Measurements from ENCODE around the gene CRLF2.
"Not testable (repeated sequence)": the region's sequence is repeated elsewhere in the genome, so short reads cannot be mapped to it uniquely, and the experiment has no call there.

Gene CRLF2, protein sequence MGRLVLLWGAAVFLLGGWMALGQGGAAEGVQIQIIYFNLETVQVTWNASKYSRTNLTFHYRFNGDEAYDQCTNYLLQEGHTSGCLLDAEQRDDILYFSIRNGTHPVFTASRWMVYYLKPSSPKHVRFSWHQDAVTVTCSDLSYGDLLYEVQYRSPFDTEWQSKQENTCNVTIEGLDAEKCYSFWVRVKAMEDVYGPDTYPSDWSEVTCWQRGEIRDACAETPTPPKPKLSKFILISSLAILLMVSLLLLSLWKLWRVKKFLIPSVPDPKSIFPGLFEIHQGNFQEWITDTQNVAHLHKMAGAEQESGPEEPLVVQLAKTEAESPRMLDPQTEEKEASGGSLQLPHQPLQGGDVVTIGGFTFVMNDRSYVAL

DNA sequence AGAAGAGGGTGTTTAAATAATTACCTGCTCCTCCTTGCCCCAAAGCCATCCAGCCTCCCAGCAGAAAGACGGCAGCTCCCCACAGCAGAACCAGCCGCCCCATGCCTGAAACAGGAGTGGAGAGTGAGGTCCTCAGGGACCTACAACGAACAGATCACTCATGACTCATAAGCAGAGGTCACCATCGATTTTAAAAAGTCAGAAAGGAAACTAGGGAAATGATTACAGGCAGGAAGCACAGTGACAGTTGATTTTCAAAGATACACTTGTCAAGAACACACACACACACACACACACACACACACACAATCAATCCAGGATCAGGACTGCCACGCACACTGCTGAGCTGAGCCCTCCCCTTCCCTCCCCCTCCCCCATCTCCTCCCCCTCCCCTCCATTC, at the start of gene CRLF2:
TSS of gene CRLF2 (minus strand) at position 118 of the 400 bp plus-strand sequence. CDS start at position 103, 15 bp downstream.
- DNase-seq (ENCODE audit: low spot score), result no peak

DNA sequence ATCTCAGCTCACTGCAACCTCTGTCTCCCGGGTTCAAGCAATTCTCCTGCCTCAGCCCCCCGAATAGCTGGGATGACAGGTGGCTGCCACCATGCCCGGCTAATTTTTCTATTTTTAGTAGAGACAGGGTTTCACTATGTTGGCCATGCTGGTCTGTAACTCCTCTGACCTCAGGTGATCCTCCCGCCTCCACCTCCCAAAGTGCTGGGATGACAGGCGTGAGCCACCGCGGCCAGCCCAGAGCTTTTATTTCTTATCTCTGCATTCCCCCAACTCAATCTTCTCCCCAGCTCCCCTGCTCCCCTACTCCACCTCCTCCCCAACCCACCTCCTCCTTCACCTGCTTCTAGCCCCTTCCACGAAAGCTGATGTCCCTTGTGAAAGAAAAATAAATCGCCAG, 49.3 kb upstream of the CRLF2 start:
- DNase-seq (ENCODE audit: low spot score), result not testable (repeated sequence)

DNA sequence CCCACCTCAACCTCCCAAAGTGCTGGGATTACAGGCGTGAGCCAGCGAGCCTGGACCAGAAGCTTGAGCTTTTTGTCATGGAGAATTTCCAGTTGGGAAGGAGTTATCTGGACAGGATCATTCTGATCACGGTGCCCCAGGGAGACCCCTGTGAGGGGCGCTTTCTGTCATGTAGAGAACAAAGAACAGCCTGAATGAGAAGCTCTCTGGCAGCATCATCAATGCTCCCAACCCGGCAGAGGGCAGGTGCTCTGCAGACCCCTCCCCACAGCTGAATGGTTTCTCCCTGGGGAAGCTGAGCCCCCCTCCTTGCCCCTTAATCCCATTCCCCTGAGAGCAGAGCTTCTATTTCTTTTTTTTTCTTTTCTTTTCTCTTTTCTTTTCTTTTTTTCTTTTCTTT, 48.8 kb upstream of the CRLF2 start:
- no peak for DNase-seq (ENCODE audit: low spot score)

DNA sequence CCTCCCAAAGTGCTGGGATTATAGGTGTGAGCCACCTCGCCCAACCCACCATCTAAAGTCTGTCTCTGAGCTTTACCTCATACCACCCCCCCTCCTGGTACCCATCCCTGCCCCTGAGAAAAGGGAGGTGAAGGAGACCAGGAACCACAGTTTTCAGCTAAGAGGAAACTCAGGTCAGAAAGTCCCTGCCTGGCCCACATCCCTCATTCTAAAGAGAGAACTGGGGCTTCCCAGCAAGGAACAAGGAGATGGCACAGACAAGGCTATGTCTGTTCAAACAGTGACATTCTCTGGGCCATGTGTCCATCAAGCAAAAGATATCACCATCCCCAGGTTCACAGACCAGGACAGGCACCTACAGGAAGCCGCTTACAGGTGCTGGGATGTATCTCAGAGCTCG, 40.4 kb upstream of the CRLF2 start:
- no peak for DNase-seq (ENCODE audit: low spot score)

DNA sequence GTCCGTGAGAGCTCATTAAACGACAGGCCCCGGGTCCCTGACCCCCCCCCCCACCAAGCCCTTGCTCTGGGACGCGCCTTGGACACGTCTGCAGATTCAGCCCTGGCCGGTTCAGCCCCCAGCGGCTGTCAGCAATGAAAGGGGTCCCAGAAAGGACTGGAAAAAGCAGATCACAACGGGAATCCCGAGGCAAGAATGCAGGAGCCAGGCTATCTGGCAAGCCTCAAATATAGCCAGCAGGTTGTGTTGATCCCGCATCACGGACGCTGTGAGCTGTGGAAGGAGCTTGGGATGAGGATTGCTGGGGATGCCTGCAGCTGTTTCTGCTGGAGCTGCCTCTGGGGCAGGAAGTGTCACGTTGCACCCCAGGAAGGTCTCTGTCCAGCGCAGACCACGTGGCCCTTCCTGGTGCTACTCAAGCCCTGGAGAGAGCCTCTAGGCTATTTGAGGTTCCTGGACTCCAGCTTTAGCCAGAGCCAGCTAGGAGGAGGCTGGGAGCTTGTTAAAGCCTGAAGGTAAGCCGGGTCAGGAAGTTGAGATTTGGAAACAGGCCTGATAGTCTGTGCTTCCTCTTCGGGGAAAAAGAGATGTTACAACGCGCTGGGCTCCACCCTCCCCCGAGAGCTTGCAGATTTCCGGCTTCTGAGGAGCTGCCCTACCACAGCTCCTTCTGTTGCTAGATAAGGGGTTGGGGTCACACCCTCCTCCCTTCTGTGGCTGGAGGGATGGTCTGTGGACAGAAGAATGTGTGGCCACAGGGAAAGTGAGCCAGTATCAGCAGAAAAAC, 36.8 kb upstream of the CRLF2 start:
- peak; percentile 66 for DNase-seq (ENCODE audit: low spot score)

DNA sequence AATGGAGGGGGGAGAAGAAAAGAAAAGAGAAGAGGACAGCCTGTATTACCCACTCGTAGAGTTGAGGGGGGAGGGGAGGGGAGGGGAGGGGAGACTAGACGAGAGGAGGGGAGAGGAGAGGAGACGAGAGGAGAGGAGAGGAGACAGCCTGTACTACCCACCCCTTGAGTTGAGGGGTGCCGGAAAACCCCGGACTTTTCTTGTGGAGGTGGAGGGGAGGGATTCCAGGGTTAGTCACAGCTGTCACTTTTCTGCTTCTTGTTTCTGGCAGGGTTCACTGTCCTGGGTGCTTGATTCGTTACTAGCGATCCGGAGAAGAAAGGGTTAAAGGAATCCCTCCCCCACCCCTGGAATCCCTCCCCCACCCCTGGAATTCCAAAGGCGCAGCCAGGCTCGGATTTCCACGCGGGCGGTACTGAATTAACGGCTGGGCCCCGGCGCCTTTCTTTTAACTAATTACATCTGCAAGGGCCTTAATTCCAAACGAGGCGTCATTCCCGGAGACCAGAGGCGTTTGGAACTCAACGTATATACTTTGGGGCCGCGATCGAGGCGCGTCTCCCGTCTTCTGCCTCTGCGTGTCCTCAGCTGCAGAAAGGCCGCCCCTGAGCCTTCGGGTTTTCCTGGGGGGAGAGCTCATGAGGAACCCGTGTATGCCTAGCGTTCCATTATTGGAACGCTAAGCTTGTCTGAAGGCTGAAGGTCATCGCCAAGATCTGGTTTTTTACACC, 36.0 kb upstream of the CRLF2 start:
- no peak for DNase-seq (ENCODE audit: low spot score)

DNA sequence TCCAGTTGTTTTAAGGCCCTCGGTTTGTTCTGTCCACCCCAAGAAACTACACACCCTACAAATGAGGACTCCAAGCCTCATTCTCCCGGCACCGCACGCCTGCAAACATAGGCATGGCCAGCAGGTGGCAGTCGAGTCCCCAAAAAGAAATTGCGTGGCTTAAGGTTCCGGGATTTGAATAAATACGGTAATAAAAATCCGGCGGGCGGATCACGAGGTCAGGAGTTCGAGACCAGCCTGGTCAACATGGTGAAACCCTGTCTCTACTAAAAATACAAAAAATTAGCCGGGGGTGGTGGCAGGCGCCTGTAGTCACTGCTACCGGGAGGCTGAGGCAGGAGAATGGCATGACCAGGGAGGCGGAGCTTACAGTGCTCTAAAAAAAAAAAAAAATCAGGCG, 34.4 kb upstream of the CRLF2 start:
- no peak for DNase-seq (ENCODE audit: low spot score)

DNA sequence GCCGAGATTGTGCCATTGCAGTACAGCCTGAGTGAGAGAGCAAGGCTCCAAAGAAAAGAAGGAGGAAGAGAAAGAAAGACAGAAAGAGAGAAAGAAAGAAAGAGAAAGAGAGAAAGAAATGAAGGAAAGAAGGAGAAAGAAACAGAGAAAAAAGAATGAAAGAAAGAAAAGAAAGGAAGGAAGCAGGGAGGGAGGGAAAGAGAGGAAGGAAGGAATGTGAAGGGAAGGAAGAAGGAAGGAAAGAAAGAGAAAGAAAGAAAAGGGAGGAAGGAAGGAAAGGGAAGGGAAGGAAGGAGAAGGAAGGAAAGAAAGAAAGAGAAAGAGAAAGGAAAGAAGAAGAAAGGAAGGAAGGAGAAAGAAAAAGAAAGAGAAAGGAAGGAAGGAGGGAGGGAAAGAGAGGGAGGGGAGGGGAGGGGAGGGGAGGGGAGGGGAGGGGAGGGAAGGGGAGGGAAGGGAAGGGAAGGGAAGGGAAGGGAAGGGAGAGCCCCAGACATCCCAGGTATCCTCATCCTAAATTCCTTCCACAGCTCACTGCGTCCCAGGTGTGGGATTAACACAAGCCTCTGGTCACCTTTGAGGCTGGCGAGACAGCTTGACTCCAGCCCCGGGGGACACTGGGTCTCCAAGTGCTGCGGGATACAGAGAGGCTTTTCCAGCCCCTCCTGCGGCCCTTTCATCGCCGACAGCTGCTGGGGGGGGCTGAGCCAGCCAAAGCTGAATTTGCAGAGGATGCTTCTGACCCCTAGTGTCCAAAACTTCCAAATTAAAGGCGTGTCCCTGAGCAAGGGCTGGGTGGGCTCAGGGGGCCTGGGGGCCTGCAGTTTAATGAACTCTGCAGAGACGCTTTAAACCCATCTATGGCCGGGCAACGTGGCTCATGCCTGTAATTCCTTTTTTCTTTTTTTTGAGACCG, 32.0 kb upstream of the CRLF2 start:
- DNase-seq (ENCODE audit: low spot score), result no peak

DNA sequence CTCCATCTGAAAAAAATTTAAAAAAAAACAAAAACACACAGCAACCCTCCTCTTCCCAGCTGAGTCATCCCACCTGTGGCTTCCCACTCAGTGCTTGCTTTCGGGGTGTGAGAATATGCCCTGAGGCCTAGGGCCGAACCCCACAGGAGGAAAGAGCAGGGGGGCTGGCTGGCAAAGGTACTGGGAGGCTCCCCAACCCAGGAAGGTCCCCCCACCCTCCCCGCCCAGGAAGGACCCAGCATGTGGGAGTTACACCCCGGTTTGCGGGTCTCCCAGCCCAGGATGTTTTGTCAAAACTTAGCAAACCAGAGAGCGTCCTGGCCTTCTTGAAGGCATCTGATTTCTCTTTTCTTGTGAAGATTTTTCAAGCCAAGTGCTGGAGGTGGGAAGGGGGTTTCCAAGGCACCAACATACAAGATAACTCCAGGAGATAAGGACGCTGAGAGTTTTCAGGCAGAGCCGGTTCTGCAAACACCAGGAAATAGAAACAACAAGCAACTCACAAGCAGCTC, 30.5 kb upstream of the CRLF2 start:
- DNase-seq (ENCODE audit: low spot score), result no peak

DNA sequence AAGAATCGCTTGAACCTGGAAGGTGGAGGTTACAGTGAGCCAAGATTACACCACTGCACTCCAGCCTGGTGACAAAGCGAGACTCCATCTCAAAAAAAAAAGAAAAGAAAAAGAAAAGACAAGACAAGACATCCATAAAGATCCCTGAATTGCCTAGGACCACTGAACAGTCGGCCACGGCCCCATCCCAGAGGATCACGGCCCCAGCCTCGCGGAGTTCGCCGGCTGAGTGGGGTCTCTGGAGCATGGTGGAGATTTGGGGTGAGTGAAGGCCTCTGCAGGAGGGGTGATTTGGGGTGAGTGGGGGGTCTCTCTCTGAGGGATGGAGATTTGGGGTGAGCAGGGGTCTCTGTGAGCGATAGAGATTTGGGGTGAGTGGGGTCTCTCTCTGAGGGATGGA, 28.1 kb upstream of the CRLF2 start:
- not testable (repeated sequence) for DNase-seq (ENCODE audit: low spot score)

DNA sequence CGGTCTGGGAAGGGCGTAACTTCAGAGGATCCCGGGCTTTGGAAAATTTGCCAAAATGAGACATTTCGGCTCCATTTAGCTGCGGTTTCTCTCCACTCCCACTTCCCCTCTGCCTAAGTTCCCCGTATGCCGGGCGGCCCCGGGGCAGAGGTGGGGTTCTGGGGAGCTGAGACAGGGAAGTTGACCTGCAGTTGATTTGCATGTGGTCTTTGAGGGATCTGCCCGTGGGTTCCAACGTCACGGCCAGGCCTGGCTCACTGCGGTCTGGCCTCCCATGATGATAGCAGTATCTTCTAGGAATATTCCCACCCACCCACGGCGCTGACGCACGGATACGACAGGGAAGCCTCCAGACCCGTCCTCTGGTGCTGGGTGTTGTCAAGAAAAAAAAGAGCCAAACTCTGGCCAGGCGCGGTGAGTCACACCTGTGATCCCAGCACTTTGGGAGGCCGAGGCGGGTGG, 27.3 kb upstream of the CRLF2 start:
- peak; percentile 59 for DNase-seq (ENCODE audit: low spot score)

DNA sequence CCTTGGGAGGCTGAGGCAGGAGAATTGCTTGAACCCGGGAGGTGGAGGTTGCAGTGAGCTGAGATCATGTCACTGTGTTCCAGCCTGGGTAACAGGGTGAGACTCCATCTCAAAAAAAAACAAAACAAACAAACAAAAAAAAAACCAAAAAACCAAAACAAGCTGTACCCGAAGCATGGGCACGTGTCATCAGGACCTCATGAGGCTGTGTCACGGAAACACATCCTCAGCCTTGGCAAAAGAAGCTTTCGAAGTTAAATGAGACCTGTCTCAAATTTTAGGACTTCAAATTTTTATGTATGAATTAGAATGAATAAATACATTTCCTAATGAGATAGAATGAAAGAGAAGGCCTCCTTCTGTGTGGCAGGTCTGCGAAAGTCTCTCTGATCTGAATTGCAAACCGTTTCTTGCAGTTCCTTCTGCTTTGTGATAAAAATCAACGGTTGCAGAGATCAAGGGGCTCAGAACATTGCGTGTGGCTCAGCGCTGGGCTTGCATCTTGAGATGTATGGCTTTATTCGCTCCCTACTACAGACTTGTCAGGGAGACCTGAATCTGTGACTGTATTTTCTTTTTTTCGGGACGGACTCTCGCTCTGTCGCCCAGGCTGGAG, 19.5 kb upstream of the CRLF2 start:
- DNase-seq (ENCODE audit: low spot score), result no peak

DNA sequence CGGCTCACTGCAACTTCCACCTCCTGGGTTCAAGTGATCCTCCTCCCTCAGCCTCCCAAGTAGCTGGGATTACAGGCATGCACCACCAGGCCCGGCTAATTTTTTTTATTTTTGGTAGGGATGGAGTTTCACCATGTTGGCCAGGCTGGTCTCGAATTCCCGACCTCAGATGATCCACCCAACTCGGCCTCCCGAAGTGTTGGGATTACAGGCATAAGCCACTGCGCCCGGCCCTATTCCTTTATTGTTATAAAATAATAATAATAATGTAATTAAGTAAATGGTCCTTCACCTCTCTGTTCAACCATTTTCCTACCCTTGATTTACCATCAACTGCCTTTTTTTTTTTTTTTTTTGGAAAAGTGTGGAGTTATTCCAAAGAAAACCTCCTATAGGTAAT, 15.7 kb upstream of the CRLF2 start:
- DNase-seq (ENCODE audit: low spot score), result not testable (repeated sequence)

DNA sequence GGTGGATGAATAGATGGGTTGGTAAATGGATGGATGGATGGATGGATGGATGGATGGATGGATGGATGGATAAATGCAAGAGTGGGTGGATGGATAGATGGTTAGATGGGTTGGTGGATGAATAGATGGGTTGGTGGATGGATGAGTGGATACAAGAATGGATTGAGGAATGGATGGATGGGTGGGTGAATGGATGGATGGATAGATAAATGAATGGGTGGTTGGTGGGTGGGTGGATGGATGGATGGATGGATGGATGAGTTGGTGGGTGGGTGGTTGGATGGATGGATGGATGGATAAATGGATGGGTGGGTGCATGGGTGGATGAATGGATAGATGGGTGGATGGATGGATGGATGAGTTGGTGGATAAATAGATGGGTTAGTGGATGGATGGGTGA, 13.8 kb upstream of the CRLF2 start:
- DNase-seq (ENCODE audit: low spot score), result no peak

DNA sequence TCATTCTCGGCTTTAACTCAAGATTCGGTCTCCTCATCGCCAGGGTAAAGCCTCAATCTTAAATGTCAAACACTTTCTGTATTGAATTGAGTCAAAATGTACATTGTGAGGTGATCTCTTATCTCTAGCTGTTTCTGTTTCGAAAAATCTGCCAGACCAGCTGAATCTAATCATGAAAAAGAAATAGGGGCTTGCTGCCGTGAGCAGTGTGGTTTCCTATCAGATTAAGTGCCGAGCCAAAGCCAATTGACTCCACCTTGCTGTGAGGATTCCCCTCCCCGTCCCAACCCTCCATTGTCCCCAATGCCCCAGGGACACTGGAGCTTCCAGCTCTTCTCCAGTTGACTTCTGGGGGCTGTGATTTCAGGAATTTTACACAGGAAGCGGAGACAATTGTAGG, 12.5 kb upstream of the CRLF2 start:
- no peak for DNase-seq (ENCODE audit: low spot score)

DNA sequence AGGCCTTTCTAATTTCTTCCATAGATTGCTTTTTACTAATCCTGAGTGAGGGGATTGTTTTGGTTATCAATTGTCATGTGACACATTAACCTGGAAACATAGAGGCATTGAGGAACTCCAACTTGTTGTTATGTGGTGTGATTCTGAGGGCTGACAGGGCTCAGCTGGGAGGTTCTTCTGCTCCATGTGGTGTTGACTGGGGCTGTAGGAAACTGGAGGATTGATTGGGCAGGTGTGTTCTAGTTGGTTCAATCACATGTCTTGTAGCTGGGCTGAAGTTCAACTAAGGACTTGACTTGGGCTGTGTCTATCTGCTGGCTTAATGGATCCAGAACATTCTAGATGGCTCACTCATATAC, 10.8 kb upstream of the CRLF2 start:
- no peak for DNase-seq (ENCODE audit: low spot score)

DNA sequence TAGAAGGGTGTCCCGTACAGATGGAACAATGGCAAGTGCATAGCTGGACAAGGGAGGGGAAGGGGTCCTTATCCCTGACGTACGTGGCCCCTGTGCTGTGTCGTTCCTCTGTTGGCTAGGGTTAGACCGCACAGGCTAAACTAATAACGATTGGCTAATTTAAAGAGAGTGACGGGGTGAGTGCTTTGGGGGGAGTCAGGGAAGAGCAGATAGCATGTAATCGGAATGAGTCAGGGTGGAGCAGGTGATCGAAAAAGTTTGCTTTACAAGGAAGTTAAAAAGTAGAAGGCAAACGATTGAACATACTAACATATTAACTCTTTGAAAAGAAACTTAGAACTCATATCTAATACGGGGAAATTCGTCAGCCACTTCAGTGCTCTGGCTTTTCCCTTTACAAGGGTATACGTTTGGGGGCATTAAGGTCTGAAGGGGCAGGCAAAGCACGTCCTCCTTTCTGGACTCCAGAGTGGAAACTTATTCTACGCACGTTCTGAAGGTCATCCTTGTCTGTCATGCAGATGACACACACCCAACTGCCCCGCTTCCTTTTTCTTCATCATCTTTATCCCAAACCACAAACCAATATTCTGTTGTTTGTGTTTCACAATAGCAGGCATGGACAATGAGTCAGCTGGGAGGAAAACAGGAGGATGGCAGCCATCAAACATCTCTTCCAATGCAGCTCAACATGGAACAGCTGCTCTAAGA, 10.2 kb upstream of the CRLF2 start:
- DNase-seq (ENCODE audit: low spot score), result no peak

DNA sequence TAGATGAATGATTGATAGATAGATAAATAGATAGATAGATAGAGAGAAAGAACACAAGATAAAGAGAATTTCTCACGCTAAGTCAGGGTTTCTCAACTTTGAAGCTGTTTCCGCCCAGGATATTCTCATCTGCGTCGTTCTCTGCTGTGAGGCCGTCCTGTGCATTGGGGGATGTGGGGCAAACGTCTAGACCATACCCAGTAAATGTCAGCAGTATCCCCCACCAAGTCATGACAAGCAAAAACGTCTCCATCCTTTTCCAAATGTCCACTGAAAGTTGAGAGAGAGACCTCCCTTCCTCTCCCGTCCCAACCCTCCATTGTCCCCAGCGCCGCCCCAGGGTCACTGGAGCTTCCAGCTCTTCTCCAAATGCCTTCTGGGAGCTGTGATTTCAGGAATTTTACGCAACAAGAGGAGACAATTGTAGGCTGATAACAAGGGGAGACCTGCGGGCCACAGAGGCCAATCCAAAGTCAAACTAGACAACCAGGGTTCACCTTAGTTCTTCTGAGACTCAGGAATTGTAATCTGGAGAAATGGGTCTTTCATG, 8.9 kb upstream of the CRLF2 start:
- no peak for DNase-seq (ENCODE audit: low spot score)

DNA sequence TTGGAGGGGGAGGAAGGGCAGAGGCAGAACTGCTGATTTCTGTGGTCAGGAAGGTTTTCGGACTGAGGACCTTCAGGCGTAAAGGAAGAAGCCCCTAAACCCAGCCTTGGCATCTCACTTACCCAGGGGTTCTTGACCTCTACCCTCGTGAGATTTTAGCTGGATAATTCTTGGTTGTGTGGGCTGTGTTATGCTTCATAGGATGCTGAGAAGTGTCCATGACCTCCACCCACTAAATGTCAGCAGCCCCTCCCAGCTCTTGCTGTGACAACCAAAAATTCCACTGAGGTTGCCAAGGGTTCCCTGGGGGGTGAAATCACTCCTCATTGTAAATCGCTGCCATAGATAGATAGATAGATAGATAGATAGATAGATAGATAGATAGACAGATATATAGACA, 5.8 kb upstream of the CRLF2 start:
- no peak for DNase-seq (ENCODE audit: low spot score)

Data from globus pallidus (tissue), 1 donor.